GM21515 (cell line): ENCODE measurements around the gene RUNDC3A.
"Not testable (repeated sequence)": the region's sequence is repeated elsewhere in the genome, so short reads cannot be mapped to it uniquely, and the experiment has no call there.

ENCODE experiments used
- ATAC-seq: cut with Tn5 transposase; IDR thresholded peaks from one replicate; pipeline ENCODE4 v1.9.1; 2021; ENCODE audit not compliant: unreplicated experiment

The RUNDC3A gene

DNA sequence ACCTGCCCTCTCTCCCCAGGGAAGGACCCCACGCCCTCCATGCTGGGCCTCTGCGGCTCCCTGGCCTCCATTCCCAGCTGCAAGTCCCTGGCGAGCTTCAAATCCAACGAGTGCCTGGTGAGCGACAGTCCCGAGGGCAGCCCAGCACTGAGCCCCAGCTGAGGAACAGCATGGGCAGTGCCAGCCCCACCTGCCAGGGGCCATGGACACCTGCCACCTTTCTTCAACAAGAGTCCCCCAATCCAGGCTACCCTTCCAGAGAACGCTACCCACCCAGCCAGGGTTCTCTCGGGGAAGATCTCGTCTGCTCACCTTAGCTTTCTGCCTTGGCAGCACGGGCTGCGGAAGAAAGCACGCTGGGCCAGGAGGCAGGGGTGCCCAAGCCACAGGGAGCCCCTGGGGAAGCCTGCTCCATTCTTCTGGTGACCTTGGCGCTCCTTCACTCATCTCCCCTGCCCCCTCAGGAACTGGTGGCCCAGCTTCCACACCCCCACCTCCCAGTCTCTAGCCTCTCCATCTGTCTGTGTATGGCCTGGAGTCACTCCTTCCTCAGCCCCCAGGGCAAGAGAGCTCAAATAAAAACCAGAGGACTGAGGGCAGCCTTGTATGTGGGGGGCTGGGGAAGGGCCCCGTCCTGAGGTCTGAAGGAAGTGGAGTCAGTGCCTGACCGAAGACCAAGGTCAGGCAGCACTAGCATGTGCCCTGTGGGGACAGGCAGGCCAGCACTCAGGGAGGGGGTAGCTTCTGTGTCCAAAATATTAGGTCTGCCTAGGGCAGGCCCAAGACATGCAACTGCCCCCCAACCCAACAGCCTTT lies 9.9 kb downstream of the RUNDC3A start:
- ATAC-seq = no peak

DNA sequence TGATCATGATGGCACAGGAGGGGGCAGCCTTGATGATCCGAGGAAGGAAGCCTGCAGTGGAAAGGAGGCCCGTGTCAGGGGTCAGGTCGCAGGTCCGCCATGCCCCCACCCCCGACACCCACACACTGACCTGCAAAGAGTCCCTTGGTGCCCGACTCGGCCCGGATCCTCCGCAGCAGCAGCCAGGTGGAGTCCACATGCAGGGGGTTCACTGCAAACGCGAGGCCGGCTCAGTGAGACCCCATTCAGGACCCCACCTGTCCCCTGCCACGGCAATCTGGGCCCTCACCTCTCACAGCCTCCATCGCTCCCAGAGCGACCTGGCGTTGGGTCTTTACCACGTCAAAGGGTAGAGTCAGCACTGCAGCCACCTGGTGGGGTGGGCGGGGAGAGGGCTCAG lies 11.7 kb downstream of the RUNDC3A start:
- no peak for ATAC-seq

DNA sequence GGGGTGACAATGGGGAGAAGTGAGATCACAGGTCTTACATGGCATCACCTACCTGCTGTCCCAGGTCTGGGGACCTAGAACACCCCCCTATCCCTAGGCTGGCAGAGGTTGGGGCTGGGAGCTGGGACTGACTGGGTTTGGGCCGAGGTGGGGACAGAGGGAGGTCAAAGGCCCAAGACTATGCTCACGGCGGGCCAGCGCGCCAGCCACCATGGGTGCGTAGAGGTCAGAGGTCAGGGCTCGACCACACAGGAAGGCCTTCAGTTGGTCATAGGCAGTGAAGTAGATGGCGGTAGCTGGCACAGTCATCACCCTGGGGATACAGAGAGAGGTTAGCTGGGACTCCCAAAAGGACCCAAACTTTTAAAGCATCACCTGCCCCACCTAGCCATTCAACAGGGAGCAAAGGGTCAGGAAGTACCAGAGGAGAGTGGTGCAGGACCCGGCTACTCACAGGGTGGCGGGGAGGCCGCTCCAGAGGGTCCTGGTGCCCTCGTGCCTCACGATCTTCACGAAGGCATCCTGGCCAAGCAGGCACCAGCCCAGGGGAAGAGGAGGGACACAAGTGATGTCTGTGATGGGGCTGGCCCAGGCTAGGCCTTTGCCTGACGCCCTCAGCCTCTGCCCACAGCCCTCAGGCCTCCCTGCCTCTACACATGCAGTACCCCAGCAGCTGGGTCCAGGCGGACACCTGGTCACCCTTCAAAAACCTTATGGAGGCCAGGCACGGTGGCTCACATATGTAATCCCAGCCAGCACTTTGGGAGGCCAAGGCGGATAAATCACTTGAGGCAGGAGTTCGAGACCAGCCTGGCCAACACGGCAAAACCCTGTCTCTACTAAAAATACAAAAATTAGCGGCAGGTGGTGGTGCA lies 13.1 kb downstream of the RUNDC3A start:
- no peak for ATAC-seq

DNA sequence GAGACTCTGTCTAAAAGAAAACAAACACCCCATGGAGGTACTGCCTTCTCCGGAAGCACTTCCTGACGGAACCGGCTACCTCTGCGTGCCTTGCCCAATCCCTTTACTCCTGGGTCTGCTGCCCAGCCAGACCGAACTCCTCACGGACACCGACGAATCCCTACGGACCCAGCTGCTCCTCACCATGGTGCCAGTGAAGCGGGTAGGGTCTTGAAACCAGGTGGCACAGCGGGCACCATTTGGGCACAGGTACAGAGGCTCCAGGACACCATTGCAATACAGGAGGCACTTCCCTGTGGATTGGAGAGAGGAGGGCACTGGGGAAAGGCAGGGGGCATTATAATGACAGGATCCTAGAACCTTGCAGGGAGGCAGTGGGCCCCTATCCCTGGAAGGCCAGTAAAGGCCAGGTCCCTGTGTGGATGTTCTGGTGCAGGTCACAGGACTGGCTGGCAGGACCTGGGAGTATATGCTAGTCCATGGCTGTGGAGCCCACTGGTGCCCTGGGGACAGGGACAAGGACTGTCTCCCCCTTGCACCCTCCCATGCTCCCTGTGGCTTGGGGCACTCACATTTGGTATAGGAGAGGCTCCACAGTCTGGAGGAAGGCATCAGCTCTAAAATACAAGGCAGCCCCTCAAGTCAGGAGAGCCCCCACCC lies 14.0 kb downstream of the RUNDC3A start:
- ATAC-seq = no peak

DNA sequence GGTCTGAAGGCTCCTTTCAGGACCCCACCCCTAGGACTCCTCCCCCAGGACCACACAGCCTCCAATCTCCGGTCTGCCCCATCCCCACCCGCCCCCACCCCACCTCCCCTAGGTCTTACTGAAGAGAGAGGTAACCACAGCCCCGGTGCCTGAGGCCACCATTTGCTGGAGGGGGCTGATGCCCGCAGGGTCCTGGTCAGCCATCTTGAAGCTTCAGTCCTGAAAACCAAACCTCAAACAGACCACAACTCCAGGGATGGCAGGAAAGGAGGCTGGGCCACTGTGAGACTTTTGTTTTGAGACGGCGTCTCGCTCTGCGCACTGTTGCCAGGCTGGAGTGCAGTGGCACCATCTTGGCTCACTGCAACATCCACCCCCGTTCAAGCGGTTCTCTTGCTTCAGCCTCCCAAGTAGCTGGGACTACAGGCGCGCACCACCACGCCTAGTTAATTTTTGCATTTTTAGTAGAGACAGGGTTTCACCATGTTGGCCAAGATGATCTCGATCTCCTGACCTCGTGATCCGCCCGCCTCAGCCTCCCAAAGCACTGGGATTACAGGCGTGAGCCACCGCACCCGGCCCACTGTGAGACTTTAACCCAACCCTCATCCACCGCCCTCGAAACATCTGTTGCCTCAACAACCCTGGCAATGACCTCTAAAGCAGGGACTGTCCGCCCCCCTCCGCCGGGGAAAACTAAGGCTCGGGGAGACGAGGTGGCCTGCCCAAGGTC lies 15.1 kb downstream of the RUNDC3A start:
- ATAC-seq = no peak

DNA sequence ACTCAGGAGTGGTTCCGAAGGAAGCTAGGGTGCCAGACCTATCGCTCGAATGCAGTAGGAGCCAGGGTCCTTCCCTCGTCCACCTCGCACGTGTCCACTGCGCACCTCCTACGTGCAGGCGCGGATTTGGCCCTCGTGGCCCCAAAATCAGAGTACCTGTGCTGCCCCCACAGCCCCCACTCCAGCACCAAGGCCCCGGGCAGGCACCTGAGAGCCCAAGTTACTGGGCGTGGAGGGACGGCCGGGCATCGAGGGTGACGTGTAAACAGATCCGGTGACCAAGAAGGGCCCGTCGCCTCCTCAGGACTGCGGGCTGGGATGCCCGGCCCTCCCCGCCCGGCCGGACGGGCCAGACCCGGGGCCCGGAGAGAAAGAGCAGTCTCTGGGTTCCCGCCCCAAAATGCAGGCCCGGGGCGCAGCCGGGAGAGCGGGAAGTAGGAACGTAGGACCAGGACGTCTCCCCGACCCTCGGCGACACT lies 15.7 kb downstream of the RUNDC3A start:
- no peak for ATAC-seq

DNA sequence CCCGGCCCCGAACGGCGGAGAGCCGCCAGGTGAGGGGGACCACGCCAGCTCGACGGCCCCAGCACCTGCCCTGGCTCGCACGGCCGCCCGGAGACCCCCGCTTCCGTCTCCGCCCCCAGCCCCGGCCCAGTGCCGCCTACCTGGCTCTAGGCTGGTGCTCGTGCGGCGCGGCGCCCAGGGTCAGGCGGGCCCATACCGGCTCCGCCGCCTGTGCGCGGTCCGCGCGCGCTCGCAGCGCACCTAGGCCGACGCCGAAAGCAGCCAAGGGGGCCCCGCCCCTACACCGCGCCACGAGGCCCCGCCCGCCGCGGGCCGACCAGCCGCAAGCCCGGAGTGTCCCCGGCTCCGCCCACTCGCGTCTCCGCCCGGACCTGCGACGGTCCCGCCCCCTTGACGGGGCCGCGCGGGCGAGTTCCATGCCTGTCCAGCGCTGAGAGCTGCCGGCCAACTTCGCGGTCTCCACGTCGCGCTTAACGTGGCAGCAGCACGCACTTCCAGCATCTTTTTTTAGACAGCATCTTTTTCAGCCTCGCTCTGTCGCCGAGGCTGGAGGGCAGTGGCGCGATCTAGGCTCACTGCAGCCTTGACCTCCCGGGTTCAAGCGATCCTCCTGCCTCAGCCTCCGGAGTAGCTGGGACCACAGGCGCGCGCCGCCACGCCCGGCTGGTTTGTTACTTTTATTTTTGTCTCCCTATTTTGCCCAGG lies 16.3 kb downstream of the RUNDC3A start, which contains the start of gene SLC25A39:
Gene SLC25A39, minus strand, starts transcription at position 253 of the 705 bp plus-strand sequence. CDS start 1,261 bp downstream, outside the sequence.
- peak; percentile 64 for ATAC-seq

DNA sequence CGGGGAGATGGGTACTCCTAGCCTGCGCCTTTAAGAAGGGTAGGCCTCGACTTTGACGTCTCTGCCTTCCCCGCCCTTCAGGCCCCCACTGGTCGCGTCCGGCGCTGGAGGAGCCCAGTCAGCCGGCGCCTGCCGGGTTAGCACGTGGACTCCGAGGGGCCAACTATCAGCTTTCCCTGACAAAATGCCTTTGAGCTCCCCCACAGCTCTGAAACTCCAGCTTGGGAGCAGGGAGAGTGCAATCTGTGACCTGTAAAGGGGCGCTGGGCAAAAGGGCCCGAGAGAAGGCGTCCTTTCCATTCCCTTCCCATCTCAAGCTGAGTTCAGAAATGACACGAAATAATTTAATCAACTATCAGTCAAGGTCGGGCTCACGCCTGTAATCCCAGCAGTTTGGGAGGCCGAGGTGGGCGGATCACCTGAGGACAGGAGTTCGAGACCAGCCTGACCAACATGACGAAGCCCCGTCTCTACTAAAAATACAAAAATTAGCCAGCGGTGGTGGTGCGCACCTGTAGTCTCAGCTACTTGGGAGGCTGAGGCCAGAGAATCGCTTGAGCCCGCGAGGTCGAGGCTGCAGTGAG lies 18.6 kb downstream of the RUNDC3A start:
- peak; percentile 39 for ATAC-seq

DNA sequence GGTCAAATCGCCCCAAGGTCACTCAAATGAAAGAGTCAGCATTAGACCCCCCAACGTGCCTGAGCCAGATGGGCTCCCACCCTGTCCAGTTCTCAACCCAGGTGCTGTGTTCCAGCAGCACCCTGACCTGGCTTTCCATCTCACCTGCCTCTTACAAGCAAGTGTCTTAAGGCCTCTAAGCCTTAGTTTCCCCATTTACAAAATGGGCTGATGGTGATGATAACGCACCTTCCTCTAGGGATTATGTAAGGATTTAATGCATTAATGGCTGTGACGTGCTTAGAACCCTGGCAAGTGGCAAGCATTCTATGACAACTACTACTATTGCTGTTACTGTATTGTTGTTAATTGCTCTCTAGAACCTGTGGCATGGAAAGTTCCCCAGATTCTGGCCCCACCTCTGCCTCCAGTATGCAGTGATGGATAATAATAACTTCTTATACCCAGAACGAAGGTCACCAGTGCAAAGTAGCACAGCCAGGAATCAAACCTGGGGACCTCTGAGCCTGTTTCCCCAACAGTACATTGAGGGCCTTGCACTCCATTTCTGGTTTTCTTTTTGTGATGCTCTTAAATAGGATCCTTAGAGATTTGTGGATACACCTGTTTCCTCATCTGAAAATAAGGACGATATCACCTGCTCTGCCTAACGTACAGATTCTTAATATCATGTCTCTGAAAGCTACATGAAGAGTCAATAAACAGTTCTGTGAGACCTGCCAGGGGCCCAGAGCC lies 19.5 kb downstream of the RUNDC3A start:
- no peak for ATAC-seq

DNA sequence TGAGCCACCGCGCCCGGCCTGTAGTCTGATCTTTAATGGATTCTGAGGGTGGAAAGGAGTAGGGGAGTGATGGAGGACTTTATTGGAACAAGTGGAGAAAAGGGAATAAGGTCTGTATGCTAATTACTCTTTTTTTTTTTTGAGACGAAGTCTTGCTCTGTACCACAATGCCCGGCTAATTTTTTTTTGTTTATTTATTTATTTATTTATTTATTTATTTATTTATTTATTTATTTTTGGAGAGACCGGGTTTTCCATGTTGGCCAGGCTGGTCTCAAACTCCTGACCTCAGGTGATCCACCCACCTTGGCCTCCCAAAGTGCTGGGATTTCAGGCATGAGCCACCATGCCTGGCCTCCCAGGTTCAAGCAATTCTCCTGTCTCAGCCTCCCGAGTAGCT lies 21.1 kb downstream of the RUNDC3A start:
- not testable (repeated sequence) for ATAC-seq

DNA sequence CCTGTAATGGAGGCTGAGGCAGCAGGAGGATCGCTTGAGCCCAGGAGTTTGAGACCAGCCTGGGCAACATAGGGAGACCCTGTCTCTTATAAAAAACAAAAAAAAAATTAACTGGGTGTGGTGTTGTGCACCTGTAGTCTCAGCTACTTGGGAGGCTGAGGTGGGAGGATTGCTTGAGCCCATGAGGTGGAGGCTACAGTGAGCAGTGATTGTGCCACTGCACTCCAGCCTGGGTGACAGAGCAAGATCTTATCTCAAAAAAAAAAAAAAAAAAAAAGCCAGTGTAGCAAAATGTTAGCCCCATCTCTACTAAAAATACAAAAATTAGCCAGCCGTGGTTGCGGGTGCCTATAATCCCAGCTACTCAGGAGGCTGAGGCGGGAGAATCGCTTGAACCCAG lies 21.9 kb downstream of the RUNDC3A start:
- ATAC-seq = not testable (repeated sequence)

DNA sequence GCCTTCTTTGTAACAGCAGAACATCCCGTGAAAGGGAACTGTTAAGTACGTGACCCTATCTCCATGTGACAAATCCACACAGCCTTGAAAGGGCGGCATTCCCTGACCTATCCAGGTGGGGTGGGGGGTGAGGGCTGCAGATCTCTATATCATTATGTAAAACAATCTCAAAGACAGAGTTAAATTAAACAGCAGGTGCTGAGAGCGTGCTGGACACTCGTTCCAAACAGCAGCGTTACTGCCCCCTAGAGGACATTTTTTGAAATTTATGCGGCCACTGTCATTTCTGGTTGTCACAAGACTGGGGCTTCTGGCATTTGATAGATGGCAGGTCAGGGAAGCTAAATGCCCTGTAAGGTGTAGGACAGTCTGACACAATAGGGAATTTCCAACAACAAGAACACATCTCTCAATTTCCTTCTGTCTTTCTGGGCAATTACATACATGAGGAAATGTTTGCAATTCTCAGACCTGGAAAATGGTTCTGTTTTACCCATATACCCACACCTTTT lies 22.9 kb downstream of the RUNDC3A start:
- no peak for ATAC-seq

DNA sequence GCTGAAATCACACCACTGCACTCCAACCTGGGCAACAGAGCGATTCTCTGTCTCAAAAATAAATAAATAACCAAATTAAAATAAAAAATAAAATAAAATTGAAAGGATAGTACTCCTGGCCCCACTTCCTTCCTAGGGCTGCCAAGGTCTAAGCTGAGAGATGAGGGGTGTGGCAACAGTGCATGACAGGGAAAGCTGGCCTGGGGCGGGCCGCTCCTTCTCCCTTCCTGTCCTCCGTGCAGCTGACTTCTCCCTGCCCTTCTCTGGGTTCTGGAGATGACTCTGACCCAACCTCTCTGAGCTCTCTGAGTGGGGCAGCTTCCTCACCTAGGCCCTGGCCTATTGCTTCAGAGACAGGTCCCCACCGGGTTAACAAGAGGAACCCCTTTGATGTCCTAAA lies 25.0 kb downstream of the RUNDC3A start:
- no peak for ATAC-seq

DNA sequence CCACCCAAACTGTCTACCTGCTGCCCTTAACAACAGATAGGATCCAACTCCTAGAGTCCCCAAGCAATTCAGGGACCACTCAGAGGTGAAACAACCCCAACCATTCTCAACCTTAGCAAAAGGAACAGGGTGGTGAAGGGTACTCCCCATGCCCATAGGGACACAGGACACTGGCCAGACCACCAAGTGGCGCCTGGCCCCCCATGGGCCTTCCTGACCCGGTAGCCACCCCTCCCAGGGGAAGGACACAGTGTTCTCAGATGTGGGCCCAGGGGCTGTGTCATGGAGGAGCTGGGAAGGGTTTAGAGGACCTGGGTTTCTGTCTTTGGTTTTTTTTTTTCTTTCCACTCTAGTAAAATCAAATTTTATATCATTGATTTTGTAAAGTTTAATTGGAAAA lies 25.9 kb downstream of the RUNDC3A start:
- ATAC-seq = no peak

DNA sequence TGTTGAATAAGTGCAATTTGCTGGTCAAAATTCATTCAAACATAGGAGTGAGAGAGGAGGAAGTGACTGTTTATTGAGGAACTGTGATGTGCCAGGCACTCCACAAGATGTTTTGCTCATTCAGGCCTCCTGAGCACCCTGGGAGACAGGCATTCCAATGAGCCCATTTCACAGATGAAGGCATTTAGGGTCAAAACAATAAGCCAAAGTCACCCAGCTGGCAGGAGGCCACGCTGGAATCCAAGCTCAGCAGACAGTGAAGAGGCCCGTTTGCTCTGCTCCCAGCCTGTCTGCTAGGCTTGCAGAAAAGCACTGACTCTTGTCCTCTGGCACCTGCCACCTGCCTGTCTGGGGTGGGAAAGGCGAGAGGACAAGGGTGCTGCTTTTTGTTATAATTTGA lies 26.3 kb downstream of the RUNDC3A start:
- no peak for ATAC-seq

DNA sequence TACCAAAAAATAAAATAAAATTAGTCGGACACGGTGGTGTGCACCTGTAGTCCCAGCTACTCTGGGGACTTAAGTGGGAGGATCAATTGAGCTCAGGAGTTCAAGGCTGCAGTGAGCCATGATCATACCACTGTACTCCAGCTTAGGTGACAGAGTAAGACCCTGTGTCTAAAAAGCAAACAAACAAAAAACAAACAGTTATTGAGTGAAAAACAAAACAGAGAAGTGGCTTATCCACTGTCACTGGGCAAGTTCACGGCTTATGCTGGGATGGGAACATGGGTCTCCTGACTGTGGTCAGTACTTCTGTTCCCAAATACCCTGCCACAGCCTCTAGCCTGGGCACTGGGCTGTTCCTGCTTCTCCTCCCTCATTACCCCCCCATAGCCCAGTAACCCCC lies 27.2 kb downstream of the RUNDC3A start:
- no peak for ATAC-seq

DNA sequence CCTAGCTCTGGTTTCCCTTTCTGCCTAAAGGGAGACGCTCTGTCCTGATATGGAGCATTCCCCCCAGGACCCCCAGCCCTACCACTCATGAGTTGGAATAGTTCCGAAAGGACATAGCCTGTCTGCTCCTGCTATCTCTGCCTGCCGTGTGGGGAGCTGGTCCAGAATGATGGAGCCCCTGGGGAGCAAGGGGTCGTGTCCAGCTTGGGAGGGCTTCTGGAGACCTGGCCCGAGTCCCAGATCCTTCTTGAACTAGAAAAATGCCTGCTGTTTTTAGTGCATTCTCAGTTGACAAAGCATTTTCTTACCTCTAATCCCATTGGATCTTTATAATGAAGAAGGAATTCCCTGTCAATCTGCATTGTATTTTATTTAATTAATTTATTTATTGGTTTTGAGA lies 27.6 kb downstream of the RUNDC3A start:
- no peak for ATAC-seq

DNA sequence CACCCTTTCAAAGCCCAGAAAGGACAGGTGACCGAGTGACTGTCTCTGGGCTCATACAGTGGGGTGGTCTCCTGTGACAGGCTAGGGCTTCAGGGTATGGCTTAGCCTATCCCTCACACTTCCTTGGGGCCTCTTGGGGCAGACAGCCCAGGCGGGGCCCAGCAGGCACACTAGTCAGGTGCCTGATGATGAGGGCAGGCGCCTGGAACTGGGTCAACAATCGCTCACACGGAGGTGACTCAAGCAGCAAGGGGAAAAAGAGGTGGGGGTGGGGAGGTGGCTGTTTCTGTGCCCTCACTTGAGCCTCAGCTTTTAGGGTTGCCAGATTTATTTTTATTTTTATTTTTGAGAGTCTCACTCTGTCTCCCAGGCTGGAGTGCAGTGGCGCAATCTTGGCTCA lies 30.3 kb downstream of the RUNDC3A start:
- no peak for ATAC-seq

DNA sequence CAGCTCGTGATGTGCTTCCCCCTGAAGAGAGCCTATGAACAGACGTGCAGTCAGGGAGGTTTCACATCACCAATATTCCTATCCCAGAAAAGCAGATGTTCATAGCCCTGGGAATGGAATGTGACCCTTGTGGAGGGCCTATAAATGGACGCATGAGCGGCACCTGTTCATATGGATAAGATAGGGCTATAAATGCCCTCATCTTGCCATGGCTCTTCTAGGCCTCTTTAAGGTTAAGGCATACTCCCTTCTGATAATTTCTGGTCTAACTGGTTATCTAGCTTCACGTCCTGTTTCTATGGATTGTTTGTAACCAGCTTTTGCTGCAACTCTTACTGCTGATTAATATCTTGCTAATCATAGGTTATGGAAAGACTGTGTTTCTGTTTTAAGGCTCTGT lies 32.2 kb downstream of the RUNDC3A start:
- not testable (repeated sequence) for ATAC-seq
